NCI-H1694 (cell line): ENCODE measurements around the gene HIPK3.
A peak's percentile ranks its signal among the peaks of the same experiment; 100 is the strongest.
"Not testable (repeated sequence)": the region's sequence is repeated elsewhere in the genome, so short reads cannot be mapped to it uniquely, and the experiment has no call there.

Experiments
- DNase-seq: peaks from one replicate; lab custom pipeline; 2025; lab: John Stamatoyannopoulos, UW

Gene HIPK3

DNA sequence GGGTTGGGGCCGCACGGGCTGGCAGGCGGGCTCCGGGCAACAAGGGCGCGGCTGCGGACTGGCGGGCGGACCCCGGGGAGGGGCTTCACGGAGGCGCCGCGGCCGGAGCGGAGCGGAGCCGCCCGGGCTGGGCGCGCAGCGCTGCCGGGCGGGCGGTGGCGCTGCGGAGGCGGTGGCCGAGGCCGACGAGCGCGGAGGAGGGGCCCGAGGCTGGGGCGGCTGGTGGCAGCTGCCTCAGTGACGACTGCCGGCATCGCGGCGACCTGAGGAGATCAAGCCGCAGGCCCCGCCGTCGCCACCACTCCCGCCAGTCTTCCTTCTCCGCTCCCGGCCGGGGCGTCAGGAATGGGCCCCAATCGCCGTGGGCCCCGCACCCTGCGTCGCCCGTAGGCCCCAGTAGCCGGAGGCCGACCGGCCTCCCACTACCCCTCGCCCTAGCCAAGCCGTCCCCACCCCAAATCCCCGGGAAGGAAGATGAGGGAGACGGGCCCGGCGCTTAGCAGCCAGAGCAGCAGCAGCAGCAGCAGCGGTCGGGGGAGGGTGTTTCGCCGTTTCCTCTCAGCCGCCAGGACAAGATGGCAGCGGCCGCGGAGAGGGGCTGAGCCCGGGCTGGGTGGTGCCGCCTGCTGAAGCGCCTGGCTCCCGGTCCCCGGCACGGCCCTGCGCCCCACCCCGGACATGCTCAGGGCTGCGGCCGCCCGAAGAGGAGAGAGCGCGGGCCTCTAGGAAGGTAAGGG, at the start of gene HIPK3:
Gene HIPK3, plus strand, starts transcription at position 222 of the 737 bp plus-strand sequence.
- peak; percentile 37 for DNase-seq

DNA sequence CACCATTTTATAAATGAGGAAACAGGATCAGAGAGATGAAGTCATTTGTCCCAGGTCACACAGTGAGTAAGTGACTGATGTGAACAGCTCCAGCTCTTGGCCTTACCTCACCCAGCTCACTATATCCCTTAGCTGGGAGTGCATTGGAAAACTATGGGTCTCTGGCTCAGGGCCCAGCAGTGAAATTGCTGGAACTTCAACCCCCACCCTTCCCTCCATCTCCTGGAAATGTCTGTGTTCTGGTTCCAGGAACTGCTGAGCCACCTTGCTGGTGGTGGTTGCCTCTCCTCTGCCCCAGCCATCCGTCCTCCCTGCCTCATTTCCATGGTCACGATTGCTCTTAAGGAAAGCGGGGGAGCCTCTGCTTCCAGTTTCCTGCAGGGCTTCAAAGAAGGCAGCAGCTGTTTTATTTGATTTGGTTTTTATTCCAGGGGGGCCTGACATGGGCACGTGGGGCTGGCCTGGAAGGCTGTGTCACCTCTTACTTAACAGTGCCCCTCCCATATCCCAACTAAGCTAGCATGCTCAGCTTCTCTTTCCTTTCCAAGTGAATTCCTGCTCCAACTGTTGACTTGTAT, 49.7 kb upstream of the HIPK3 start:
- DNase-seq, result no peak

DNA sequence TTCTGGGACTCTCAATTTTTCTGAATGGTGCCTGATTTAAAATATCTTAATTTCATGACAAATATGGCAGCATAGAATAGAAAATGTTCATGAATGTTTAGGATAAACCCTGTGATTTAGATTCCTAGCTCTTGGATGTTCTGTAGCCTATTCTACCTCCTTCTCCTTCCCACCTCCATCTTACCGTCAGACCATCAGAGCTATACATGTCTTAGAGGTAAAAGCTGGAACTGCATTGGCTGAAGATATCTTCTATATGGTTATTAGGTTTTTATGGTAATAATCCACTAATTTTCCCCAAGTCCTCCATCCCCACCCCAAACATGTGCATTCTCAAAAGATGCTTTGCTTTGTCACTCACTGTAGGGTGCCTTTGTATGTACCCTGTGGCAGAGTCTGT, 49.0 kb upstream of the HIPK3 start:
- no peak for DNase-seq

DNA sequence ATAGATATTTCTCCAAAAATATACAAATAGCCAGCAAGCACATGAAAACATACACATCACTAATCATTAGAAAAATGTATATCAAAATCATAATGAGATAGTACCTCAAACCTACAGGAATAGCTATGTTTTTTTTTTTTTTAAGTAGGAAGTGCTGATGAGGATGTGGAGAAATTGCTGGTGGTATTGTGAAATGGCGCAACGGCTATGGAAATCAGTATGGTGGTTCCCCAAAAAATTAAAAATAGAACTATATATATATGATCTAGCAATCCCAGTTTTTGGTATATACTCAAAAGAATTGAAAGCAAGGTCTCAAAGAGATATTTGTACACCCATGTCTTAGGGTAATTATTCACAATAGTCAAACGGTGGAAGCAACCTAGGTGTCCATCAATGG, 46.0 kb upstream of the HIPK3 start:
- no peak for DNase-seq

DNA sequence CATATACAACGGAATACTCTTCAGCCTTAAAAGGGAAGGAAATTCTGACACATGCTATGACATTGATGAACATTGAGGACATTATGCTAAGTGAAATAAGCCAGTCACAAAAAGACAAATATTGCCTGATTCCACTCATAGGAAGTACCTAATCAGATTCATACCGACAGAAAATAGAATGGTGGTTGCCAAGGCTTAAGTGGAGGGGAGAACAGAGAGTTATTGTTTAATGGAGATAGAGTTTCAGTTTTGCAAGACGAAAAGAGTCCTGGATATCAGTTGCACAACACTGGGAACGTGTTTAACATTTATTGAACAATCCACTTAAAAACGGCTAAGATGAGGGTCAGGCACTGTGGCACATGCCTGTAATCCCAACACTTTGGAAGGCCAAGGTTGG, 45.6 kb upstream of the HIPK3 start:
- DNase-seq, result no peak

DNA sequence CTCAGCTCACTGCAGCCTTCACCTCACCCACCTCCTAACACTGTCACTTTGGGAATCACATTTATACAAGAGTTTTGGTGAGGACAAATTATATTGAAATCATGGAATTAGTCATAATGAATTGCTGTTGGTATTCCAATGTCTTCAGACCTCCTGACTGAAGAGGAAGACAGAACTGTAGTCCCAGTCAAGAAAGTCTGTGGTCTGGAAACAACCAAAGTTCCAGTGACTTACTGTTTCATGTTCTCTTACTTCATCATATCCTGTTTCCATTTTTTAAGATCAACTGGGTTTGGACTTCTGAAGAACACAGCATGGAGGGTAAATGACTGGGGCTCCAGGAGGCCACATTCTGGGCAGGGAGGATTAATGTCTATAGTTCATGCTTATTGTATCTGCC, 43.0 kb upstream of the HIPK3 start:
- DNase-seq, result no peak

DNA sequence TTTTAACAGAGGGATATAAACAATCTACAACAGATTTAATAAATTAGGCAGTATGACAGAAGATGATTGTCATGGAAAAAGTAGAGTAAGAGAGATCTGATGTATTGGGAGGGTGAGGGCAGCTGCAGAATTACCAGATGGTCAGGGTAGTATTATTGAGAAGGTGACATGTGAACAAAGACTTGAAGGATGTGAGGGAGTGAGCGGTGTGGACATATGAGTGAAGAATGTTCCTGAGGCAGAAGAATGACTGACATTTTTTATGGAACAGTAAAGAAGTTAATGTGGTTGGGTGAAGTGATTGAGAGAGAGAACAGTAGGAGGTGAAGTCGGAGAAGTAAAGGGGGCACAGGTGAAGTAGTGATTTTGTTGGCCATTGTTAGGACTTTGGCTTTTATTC, 42.4 kb upstream of the HIPK3 start:
- DNase-seq, result no peak

DNA sequence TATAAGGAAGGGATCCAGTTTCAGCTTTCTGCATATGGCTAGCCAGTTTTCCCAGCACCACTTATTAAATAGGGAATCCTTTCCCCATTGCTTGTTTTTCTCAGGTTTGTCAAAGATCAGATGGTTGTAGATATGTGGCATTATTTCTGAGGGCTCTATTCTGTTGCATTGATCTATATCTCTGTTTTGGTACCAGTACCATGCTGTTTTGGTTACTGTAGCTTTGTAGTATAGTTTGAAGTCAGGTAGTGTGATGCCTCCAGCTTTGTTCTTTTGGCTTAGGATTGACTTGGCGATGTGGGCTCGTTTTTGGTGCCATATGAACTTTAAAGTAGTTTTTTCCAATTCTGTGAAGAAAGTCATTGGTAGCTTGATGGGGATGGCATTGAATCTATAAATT, 40.5 kb upstream of the HIPK3 start:
- DNase-seq, result not testable (repeated sequence)

DNA sequence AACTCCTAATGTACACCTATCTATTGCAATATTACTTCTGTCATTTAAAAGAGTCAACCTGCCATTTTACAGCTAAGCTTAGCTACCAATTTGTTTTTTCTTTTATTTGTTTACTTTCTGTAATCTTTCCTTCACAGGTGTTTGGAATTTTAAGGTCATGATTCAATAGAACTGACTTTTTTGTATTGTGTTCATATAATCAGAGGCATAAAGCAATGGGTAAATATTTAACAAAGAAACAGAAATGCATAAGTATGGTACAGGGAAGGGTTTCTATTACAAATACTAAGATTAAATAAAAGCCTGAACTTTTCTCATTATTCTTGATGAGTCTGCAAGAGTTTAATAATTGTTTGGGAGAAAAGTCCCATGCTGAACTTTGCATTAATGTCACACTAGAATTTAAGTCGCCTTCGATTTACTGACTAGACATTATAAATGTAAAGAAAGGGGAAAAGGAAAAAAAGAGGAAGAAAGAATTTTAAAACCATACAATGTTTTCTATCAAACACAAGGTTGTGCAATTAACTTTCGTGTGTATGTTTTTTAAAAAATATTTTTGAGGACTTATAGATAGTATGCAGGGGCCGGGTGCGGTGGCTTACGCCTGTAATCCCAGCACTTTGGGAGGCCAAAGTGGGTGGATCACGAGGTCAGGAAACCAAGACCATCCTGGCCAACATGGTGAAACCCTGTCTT, 35.0 kb upstream of the HIPK3 start:
- no peak for DNase-seq

DNA sequence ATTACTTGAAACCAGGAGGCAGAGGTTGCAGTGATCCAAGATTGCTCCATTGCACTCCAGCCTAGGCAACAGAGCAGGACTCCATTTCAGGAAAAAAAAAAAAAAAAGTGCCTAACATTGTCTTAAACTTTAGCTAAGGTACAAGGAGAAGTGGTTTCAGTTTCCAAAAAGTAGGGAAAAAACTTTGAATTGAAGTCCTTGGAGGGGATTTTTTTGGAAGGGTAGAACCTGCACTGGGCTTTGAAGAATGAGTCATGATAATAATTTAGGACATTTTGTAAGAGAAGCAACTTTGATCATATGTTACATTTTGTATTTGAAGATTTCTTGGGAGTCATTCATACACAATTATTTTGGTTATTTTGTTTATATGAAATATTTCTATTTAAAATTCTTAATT, 31.8 kb upstream of the HIPK3 start:
- no peak for DNase-seq

DNA sequence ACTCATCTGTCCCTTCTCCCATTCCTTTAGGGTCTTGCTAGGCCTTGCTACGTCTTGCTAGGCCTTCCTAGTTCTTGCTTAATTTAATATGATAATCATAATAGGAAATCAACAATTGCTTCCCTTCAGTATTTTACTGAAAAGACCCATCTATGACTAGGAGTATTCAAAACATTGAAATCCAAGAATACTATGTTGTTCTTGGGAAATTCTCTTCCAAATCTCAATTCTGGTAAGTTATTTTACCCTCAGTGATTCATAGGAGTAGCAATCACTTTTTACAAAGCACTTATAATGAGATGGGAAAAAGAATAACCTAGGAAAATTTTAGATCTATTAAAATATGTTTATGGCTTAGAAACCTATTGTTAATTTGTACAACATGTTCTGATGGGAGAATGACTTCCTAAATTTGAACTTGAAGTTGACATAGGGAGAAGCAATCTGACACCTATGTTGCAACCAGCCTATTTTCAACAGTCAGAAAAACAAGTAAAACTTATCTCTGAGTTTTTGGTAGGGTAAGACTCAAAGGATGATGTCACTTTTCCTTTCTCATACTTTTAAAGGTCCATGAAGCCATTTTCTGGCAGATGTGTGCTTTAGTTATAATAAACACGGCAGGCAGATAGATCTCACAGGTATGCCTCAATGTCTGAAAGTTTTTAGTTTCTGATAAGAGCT, 29.5 kb upstream of the HIPK3 start:
- DNase-seq, result no peak

DNA sequence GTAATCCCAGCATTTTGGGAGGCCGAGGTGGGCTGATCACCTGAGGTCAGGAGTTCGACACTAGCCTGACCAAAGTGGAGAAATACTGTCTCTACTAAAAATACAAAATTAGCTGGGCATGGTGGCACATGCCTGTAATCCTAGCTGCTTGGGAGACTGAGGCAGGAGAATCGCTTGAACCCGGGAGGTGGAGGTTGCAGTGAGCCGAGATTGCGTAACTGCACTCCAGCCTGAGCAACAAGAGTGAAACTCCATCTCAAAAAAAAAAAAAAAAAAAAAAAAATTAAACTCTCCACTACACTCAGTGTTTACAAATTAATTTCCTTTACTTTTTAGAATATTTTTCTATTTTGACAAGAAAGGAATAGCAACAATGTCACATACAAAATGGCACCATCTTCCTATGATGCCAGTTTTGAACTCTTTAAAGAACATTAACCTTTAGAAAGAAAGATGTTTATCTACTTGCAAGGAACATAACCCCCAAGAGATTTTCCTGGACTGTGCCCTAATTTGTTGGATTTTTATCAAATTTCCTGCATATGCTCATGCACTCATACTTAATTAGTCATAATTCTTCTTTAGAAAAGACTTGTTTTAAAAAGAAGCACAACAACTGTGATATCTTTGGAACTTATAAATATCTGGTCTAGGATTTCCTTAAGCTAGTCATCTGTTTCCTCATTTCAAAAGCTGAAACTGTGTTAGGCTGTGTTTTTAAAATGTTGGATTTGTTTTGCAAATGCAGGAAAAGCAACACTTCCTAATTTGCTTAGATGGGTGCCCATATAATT, 22.6 kb upstream of the HIPK3 start:
- no peak for DNase-seq

DNA sequence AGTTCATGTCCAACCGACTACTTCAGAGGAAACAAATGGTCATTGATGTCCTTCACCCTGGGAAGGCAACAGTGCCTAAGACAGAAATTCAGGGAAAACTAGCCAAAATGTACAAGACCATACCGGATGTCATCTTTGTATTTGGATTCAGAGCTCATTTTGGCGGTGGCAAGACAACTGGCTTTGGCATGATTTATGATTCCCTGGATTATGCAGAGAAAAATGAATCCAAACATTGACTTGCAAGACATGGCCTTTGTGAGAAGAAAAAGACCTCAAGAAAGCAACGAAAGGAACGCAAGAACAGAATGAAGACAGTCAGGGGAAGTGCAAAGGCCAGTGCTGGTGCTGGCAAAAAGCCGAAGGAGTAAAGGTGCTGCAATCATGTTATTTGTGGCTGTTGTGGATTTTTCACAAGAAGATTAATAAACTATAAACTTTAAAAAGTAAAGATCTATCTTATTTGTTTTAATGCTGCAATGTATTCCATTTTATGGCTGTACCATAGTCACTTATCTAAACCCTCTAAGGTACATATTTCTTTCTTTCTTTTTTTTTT, 20.1 kb upstream of the HIPK3 start:
- no peak for DNase-seq

DNA sequence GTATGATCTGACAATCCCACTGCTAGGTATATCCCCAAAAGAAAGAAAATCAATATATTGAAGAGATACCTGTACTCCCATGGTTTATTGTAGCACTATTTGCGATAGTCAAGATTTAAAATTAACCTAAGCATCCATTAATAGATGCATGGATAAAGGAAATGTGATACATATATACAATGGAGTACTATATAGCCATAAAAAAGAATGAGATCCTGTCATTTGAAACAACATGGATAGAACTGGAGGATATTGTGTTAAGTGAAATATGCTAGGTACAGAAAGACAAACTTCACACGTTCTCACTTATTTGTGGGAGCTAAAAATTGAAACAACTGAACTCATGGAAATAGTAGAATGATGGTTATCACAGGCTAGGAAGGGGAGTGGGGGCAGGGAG, 14.6 kb upstream of the HIPK3 start:
- DNase-seq, result no peak

DNA sequence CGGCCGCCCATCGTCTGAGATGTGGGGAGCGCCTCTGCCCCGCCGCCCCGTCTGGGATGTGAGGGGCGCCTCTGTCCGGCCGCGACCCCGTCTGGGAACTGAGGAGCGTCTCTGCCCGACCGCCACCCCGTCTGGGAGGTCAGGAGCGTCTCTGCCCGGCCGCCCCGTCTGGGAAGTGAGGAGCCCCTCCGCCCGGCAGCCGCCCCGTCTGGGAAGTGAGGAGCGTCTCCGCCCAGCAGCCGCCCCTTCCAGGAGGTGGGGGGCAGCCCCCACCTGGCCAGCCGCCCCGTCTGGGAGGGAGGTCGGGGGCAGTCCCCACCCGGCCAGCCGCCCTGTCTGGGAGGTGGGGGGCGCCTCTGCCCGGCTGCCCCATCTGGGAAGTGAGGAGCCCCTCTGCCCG, 13.5 kb upstream of the HIPK3 start:
- not testable (repeated sequence) for DNase-seq

DNA sequence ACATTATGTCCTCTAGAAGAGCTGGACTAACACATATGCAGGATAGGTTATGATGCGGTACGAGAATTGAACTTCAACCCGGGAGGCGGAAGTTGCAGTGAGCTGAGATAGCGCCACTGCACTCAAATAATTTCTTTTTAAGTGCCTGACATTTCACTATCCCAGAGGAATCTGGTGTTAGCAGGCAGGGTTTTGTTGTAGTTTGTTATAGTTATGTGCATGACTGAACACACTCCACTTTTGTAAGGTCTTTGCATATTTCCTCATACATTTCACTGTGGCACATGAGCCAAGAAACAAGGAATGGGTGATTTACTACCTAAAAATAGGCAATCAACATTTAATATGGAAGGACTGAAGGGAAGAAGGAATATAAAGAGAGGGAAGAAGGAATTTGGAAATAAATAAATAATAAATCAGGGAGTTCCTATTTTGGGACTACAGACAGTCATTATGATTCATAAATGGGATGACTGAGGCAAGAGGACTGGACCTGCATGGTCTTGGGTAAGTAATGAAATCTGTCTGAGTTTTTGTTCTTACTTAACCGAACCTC, 8.7 kb upstream of the HIPK3 start:
- no peak for DNase-seq

DNA sequence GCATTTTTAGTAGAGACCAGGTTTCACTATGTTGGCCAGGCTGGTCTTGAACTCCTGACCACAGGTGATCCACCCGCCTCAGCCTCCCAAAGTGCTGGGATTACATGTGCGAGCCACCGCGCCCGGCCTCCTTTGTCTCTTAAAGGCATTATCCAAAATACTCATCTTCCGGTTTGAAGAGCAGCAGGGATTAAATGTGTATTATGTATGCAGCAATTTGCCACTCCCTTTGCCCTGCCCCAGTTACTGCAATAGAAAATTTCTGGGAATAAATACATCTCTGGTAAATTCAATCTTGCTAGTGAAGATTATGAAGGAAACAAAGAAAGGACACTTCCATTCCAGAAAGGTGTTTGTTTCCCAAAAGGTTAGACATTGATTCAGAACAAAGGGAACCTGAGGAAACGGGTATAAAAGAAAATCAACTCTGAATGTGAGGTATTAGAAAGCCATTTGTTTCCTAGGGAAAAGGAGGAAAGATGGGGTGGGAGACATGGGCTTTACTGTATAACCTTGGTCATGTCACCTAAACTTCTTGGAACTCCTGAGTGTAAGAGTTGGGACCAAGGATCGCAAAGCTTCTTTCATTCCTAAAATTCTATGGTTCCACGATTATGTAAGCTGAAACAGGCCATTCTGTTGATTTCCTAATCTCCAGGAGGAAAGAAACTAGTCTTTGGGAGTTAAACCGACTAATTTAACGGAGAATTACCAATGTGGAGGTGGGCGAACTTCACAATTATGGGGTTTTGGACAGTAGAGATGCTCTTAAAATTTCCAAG, 959 bp upstream of the HIPK3 start:
- DNase-seq, result no peak

DNA sequence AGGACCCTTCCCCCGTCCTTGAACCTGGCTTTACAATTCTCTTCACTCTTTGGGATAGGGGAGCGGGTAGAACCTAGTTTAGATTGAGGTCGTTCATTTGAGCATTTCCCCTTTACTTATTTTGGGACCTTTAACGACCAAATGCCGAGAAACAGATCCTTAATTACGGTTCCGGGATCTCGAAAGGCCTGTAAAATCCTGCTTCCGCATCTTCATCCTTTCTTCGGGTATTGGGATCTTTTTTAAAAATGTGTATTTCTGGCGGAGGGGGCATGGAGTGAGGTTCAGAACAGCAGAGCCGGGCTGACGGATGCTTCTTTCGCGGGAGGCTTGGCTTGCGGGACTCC, 395 bp upstream of the HIPK3 start:
- no peak for DNase-seq

DNA sequence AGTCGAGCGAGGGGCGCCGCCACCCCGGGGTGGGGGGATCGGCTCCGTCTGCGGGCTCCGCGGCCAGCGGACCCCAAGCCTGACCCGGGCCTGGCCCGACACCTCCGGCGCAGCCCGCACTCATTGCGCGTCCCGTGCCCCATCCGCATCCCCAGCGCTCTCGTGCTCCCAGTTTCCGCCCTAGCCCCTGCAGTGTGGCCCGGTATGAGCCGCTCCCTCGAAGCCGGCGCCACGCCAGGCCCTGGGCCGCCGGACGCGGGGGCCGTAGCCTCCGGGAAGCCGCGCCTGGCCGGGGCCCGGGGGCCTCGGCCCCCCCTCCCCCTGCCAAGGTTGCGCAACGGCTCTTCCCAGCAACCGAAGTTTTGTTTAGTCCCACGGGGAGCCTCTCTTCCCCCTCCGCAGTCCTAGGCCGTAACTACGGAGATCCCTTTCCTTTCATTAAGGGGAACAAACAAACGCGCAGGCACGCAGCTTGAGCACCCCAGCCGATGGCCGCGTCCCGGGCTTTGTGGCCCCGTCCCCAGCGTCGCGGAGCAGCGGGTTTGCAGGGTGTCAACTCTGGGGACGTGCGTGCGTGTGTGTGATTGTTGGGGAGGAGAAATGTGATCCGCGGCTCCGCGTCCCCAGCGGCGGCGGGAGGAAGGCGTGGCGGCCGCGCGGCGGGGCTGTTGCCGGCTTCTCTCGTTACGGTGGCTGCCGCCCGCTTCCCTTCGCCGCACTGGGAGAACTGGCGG, 883 bp downstream of the HIPK3 start:
- peak; percentile 26 for DNase-seq

DNA sequence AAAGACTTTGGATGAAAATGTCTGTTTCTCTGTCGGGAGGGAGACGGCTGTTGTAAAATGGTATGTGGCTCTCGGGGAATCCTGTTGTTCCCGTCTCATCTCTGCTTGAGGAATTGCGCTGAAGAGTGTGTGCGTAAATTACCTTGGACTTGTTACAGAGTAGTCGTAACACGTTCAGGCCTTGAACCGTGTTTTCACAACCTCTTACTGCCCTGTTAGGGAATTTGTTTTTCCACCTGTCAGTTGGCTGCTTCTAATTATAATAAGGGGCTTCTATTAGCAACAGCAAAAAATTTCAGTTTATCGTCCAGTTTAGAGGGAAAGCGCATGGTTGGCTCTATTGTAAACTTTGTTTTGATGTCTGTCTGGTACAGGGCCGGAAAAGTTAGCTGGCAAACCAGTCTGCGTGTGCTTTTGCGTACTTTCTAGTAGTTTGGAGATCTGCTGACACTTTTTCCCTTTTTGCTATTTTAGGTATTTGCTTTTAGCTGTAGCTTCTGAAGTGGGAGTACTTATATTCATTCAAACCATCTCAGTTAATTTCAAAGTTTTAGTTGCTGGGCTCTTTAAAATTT, 1.5 kb downstream of the HIPK3 start:
- peak; percentile 26 for DNase-seq
